ENCODE results near the gene SLC48A1.
"Not testable (repeated sequence)": the region's sequence is repeated elsewhere in the genome, so short reads cannot be mapped to it uniquely, and the experiment has no call there.

DNA sequence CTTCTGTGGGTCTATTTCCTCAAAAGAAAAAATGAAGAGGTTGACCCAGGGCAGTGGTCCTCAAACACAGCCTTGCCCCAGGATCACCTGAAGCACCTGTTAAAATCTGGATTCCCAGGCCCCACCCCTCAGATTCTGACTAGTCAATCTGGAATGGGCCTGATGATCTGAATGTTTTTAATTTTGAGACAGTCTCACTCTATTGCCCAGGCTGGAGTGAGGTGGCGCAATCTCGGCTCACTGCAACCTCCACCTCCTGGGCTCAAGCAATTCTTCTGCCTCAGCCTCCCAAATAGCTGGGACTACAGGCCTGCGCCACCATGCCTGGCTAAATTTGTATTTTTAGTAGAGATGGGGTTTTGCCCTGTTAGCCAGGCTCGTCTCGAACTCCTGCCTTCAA is 42.4 kb downstream of the SLC48A1 start:
- TF ChIP-seq, protein P1, sequence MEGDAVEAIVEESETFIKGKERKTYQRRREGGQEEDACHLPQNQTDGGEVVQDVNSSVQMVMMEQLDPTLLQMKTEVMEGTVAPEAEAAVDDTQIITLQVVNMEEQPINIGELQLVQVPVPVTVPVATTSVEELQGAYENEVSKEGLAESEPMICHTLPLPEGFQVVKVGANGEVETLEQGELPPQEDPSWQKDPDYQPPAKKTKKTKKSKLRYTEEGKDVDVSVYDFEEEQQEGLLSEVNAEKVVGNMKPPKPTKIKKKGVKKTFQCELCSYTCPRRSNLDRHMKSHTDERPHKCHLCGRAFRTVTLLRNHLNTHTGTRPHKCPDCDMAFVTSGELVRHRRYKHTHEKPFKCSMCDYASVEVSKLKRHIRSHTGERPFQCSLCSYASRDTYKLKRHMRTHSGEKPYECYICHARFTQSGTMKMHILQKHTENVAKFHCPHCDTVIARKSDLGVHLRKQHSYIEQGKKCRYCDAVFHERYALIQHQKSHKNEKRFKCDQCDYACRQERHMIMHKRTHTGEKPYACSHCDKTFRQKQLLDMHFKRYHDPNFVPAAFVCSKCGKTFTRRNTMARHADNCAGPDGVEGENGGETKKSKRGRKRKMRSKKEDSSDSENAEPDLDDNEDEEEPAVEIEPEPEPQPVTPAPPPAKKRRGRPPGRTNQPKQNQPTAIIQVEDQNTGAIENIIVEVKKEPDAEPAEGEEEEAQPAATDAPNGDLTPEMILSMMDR (optimal IDR thresholded peaks at IDR 0.05 in 1 of 3, IDR thresholded peaks at IDR 0.05 in 1 of 3, conservative IDR thresholded peaks at IDR 0.05 in 1 of 3; ENCODE audit: extremely low read depth in 1 of 3, insufficient read depth in 2 of 3, low read length in 3 of 3) = not testable (repeated sequence)
- TF ChIP-seq EZH2 (IDR thresholded peaks at IDR 0.05; ENCODE audit: low read length) = not testable (repeated sequence)
